SKM-1 (cell line): ENCODE data around the gene CFAP45.
"Not testable (repeated sequence)": the region's sequence is repeated elsewhere in the genome, so short reads cannot be mapped to it uniquely, and the experiment has no call there.

Experiments
- DNase-seq: peaks from one replicate; lab custom pipeline; 2025; ENCODE audit not compliant: unreplicated experiment; lab: John Stamatoyannopoulos, UW

Gene CFAP45

DNA sequence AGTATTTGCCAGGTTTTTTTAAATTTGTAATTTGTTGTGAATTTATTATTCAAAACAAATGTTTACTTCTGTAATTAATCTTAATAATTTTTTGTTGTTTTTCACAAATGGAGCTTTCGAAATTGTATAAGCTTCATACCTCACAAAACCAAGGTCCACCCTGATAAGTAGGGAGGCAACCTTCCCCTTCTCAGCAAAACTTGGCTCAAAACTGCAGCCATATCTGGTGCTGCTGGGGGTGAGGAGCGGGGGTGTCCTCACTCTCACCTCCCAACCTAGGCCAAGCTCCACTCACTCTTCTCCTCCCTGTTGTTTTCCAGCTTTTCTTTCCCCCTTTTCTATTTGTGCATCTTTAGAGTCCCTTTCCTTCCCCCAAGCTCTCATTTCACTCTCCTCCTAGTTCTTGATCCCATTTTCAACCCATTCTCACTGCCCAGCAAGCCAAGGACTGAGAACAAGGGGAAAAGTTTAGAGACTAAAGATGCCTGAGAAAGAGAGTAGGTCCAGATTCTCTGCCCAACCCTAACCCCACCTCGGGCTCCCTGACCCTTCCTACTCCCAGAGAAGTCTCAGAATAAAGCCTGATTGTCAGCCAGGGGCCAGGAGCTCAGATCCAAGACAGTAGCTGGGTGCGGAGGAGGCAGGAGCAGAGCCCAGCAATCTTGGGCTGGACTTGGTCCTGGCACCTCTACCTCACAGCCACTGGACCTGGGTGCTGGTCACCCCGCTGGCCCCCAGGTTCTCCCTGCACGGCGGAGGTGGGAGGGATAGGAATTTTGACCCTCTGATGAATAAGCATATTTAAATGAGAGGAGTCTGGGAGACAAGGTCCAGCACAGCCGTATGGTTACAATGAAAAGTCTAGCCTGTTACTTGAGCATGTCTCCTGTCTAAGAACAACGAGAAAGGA, 8.3 kb upstream of the CFAP45 start:
- no peak for DNase-seq

- no peak for DNase-seq
Measured at GRCh38 chr1:159906960-159907359, 7.0 kb upstream of the CFAP45 start.

GRCh38 chr1:159904036-159904435, 4.1 kb upstream of the CFAP45 start:
- not testable (repeated sequence) for DNase-seq

DNA sequence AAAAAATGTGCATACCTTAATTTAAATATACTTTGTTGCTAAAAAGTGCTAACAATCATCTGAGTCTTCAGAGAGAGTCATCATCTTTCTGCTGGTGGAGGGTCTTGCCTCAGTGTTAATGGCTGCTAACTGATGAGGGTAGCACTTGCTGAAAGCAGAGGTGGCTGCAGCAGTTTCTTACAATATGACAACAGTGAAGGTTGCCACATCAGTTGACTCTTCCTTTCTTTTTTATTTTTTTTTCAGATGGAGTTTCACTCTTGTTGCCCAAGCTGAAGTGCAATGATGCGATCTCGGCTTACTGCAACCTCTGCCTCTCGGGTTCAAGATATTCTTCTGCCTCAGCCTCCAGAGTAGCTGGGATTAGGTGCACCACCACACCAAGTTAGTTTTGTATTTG, 2.6 kb upstream of the CFAP45 start:
- no peak for DNase-seq

DNA sequence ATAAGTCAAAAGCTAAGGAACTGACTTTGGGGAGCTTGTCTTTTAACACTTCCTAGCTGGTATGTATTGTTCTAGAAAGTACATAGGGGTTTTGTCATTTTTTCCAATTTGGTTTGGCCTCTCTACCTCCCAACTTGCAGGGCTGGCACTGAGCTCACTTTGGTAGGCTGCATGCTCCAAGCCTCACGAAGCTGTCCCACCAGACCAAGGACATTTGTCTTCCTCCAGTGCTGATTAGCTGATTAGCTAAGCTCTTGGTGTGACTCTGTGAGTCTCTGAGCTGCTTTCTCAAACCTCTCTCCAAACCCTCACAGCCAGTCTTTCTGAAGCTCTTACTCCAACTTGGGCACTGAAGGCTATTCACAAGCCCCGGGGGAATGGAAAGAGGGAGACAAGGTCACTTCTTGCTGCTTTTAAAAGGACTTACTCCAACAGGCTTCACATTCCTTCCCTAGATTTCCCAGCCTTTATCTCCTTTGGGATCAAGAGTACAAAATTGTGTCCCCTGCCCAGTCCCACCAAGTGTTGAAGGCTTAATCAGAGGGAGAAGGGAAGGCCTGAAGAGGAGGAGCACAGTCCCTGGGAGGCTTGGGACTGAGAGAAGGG, 893 bp upstream of the CFAP45 start:
- no peak for DNase-seq

- not testable (repeated sequence) for DNase-seq
Measured at GRCh38 chr1:159899634-159900033, 331 bp downstream of the CFAP45 start.

- DNase-seq, result no peak
Measured at GRCh38 chr1:159898527-159898926, 1.4 kb downstream of the CFAP45 start.

DNA sequence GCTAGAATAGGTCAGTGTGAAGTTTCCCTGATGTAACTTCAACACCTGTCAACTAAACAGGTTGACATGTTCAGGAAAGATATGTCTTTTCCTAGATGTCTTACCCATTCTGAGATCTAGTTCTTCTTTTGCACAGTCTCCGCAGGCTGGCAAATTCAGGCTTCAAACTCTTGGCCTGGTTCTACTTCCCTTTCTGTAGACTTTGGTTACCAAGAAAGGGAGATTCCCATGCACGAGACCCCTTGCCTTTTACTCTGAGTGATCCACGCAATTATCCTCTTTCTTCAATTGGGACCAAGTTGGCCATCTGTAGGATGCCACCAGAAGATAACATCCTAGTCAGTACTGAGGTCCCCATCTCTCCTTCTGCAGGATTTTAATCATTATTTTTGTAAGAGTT, 2.0 kb downstream of the CFAP45 start:
- DNase-seq, result no peak

- no peak for DNase-seq
Measured at GRCh38 chr1:159896546-159896930, 3.4 kb downstream of the CFAP45 start.

DNA sequence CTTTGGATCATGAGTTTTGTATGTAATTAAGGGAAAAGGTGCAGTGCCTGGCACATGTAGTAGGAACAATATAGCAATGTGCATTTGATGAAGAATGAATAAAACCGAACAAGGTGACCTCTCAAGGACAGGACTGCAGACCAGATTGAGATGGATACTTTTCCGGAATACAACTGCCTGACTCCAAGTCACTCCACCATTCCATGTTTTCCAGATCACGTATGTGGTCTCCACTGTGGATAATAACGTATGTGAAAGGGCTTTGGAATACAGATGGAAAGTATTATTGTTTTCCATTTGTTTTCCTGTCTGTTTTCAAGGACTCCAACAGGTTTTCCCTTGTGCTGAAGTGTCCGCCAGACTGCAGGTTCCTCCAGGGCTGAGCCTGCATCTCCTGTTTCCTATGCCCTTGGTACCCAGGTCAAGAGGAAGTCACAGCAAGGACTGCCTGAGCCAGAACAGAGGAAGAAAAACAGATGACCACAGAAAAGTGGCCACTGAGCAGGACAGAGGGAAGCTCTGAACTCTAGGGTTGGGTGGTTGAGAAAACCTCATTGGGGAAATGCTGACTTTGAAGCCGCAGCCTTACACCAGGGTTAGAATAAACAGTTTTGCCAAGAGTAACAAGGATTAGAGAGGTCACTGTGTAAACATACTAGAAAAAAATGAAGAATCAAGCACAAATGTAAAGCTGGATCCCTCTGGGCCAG, 4.0 kb downstream of the CFAP45 start:
- peak; percentile 64 for DNase-seq

GRCh38 chr1:159895286-159895685, 4.7 kb downstream of the CFAP45 start:
- DNase-seq, result no peak

DNA sequence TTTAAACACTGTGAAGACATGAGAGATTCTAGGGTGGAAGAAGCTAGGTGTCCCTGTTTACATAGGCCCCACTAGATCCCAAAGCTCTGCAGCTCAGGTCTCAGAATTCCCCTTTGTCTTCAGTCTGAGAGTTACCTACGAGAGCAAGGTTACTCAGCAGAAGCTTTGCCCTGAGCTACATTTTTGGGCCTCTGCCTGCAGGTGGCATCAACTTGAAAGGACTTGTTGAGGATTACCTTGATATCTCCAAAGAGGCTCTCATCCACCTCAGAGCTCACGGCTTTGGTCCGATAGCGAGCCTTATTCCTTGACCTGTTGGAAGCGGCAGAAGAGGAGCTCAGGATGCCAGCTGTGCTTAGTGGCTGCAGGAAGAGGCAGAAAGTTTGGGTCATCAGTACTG, 7.0 kb downstream of the CFAP45 start:
- DNase-seq, result no peak

DNA sequence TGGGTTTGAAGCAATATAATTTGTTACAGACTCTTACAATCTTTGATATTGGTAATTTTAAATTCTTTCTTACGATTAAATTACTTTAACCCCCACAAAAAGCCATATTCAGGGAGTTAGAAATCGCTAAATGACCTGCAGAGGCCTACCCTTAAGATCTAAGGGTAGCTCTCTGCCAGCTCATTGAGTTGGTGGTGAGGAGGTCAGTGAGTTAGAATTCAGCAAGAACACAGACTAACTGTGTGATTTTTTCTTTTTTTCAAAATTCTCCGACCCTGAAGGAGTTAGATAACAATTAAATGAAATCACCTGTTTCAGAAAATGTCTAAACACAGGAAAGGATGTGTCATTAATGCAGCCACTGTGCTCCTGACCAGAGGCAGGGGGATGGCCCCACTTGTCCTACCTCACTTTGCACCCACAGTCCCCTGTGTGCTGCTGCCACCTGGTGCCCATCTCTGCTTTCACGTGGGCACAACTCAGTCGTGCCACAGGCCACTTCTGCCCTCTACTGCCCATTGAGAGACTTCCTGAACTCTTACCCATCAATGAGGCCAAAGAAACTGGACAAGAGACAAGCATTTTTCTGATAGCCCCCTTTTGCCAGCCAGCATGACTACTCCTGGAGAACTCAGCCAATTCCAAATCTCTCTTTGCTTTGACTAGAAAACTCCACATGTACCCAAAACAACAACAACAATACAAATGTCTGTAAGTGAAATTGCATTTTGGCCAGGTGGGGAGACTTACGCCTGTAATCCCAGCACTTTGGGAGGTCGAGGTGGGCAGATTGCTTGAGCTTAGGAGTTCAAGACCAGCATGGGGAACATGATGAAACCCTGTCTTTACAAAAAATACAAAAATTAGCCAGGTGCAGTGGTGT, 8.4 kb downstream of the CFAP45 start:
- peak; percentile 85 for DNase-seq

- no peak for DNase-seq
Measured at GRCh38 chr1:159890390-159890789, 9.6 kb downstream of the CFAP45 start.

GRCh38 chr1:159889821-159890252, 10.1 kb downstream of the CFAP45 start:
- DNase-seq, result peak; percentile 98

- no peak for DNase-seq
Measured at GRCh38 chr1:159889202-159889601, 10.8 kb downstream of the CFAP45 start.

- no peak for DNase-seq
Measured at GRCh38 chr1:159884296-159884695, 15.7 kb downstream of the CFAP45 start.

DNA sequence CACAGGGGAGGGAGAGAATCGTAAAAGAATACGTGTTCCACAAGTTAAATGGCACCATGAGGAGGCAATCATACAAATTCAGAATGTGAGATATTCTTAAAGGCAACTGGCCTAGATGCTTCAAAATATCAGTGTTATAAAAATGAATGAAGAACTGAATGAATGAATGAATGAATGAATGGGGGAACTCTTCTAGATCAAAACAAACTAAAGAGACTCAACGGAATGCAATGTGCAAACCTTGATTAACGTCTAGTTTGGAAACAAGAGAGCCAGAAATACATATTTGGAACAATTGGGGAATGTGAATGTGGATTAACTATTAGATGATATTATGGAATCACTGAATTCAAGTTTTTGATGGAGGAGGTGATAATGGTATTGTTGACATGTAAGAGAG, 16.8 kb downstream of the CFAP45 start:
- no peak for DNase-seq

- DNase-seq, result no peak
Measured at GRCh38 chr1:159882527-159882862, 17.5 kb downstream of the CFAP45 start.

DNA sequence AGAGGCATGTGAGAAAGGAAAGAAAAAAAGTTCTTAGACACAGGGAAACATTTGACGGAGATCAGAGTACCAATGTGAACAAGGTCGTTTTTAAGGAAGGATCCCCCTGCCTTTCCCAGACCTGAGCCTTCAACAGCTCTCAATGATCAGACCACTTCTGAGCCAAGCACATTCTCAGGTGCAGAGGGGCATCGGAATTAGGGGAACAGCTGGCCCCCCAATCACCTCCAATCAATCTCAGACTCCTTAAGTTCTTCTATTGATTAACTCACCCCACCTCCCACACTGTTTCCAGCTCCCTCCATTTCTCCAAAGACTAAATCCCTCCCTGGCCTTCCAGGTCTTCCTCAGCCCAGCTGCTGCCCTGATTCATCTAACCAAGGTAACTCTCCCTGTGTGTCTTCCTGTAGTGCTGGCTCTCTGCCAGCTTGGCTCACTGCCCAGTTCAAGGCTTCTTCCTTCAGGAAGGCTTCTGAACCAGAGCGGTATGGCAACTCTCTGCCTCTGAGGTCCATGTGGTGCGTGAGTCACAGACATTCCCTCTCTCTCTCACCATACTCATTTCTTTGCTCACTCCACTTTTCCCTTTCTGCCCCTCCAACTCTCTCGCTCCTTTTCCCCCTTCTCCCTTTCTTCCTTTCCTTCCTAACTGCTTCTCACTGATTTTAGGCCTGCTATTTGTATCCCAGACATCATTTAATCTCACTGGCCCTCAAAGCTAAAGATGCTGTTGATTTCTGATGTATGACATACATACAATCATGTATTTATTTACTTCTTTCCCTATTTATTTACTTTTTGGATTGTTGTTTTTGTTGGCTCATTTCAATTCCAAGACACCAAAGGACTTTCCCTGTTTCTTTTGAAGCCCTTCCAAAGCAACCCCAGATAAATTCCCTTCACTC, 18.1 kb downstream of the CFAP45 start:
- DNase-seq, result no peak
